ENCODE data around the gene ARHGEF26.

DNA sequence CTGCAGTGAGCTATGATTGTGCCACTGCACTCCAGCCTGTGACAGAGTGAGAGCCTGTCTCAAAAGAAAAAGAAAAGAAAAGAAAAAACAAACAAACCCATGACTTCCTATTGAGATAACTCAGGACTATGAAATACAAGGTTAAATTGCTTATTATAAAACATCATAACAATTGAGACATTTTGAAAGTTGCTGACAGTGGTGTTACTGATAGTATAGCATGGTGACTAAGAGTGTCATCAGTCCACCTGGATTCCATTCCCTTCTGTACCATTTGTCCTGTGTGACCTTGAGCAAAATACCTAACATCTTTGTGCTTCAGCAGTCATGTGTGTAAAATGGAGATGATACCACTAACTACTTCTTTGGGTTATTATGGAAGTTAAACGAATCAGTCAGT is 49.1 kb downstream of the ARHGEF26 start:
- TF ChIP-seq, protein P1, sequence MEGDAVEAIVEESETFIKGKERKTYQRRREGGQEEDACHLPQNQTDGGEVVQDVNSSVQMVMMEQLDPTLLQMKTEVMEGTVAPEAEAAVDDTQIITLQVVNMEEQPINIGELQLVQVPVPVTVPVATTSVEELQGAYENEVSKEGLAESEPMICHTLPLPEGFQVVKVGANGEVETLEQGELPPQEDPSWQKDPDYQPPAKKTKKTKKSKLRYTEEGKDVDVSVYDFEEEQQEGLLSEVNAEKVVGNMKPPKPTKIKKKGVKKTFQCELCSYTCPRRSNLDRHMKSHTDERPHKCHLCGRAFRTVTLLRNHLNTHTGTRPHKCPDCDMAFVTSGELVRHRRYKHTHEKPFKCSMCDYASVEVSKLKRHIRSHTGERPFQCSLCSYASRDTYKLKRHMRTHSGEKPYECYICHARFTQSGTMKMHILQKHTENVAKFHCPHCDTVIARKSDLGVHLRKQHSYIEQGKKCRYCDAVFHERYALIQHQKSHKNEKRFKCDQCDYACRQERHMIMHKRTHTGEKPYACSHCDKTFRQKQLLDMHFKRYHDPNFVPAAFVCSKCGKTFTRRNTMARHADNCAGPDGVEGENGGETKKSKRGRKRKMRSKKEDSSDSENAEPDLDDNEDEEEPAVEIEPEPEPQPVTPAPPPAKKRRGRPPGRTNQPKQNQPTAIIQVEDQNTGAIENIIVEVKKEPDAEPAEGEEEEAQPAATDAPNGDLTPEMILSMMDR (IDR thresholded peaks at IDR 0.05): no peak
- no peak for TF ChIP-seq ZFX (IDR thresholded peaks at IDR 0.05; ENCODE audit: borderline replicate concordance)
